Activated CD8-positive, alpha-beta memory T cell treated with anti-CD3 and anti-CD28 coated beads for 1 hour (primary cell): ENCODE measurements around the gene PCDH8.

Experiments used
- DNase-seq, 2 donors: peaks; one replicate each; pipeline ENCODE4 v3.0.0-alpha.2; 2020; ENCODE audit warnings: low read depth in 1 of 2; ENCODE audit errors: extremely low read depth in 1 of 2

The PCDH8 gene, protein sequence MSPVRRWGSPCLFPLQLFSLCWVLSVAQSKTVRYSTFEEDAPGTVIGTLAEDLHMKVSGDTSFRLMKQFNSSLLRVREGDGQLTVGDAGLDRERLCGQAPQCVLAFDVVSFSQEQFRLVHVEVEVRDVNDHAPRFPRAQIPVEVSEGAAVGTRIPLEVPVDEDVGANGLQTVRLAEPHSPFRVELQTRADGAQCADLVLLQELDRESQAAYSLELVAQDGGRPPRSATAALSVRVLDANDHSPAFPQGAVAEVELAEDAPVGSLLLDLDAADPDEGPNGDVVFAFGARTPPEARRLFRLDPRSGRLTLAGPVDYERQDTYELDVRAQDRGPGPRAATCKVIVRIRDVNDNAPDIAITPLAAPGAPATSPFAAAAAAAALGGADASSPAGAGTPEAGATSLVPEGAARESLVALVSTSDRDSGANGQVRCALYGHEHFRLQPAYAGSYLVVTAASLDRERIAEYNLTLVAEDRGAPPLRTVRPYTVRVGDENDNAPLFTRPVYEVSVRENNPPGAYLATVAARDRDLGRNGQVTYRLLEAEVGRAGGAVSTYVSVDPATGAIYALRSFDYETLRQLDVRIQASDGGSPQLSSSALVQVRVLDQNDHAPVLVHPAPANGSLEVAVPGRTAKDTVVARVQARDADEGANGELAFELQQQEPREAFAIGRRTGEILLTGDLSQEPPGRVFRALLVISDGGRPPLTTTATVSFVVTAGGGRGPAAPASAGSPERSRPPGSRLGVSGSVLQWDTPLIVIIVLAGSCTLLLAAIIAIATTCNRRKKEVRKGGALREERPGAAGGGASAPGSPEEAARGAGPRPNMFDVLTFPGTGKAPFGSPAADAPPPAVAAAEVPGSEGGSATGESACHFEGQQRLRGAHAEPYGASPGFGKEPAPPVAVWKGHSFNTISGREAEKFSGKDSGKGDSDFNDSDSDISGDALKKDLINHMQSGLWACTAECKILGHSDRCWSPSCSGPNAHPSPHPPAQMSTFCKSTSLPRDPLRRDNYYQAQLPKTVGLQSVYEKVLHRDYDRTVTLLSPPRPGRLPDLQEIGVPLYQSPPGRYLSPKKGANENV

GRCh38 chr13:52848455-52849195, at the start of gene PCDH8:
TSS of gene PCDH8 (minus strand) at chr13:52848640. CDS start at chr13:52848436, 204 bp downstream.
- no peak for DNase-seq

GRCh38 chr13:52896827-52897659, 48.6 kb upstream of the PCDH8 start:
- DNase-seq = no peak

DNA sequence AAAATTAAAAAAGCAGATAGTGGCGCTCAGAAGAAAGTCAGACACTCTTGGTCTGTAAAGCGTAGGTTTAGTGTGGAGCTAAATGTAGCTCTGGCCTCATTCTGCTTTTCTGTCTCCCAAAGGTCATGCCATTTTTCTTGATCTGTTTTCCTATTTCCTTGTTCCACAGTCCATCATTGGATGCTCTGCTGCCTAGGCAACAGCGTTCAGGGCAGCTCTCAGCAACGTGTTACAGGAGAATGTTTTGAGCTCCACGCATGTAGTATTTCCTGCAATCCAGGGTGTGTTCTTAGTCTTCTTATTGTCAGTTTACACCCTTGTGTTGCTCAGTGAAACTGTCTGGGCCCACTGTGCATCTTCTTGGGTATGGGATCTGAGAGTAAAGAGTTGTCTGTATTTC, 46.0 kb upstream of the PCDH8 start:
- no peak for DNase-seq

DNA sequence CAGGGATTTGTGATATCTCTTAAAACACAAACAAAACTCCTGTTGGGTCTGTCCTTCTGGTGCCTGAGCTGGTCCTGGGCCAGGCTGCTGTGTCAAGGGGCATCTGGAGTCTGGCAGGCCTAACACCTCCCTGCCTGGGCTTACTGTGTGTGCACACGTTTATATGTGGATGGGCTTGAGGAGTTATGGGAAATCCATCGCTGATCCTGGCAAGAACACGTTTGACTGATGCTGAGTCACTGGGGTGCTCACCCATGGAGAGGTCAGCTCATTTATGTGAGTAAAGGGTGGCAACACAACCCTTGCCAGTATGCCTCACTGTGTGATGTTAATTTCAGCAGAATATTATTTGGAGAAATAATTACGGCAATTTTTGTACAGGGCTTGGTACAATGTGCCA, 44.5 kb upstream of the PCDH8 start:
- DNase-seq = no peak

- DNase-seq = no peak
Measured at GRCh38 chr13:52891706-52892105, 43.3 kb upstream of the PCDH8 start.

DNA sequence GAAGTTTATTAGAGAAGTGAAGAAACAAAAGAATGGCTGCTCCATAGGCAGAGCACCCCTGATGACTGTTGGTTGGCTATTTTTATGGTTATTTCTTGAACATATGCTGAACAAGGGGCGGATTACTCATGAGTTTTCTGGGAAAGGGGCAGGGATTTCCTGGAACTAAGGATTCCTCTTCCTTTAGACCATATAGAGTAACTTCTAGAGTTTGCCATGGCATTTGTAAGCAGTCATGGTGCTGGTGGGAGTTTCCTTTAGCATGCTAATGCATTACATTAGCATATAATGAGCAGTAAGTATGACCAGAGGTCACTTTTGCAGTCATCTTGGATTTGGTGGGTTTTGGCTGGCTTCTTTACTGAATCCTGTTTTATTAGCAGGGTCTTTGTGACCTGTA, 38.7 kb upstream of the PCDH8 start:
- DNase-seq = no peak

DNA sequence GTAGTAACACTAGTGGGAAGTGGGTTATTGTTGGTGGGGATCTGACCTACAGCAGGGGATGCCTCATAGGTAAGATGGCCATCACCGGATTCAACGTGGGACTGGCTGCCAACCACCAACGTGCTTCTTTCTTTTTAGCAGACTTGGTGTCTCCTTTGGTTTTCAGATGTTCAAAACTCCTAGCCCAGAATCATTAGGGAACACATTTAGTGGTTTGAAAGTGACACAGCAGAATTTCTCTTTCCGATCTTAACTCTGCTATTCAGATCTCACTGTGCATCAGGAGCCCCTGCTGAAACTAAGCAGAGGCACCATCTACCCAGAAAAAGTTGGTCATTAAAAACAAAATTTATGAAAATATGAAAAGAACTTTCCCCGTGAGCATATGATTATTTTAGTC, 36.7 kb upstream of the PCDH8 start:
- no peak for DNase-seq

GRCh38 chr13:52884429-52885010, 36.1 kb upstream of the PCDH8 start:
- DNase-seq = no peak

- no peak for DNase-seq
Measured at GRCh38 chr13:52882785-52883184, 34.3 kb upstream of the PCDH8 start.

DNA sequence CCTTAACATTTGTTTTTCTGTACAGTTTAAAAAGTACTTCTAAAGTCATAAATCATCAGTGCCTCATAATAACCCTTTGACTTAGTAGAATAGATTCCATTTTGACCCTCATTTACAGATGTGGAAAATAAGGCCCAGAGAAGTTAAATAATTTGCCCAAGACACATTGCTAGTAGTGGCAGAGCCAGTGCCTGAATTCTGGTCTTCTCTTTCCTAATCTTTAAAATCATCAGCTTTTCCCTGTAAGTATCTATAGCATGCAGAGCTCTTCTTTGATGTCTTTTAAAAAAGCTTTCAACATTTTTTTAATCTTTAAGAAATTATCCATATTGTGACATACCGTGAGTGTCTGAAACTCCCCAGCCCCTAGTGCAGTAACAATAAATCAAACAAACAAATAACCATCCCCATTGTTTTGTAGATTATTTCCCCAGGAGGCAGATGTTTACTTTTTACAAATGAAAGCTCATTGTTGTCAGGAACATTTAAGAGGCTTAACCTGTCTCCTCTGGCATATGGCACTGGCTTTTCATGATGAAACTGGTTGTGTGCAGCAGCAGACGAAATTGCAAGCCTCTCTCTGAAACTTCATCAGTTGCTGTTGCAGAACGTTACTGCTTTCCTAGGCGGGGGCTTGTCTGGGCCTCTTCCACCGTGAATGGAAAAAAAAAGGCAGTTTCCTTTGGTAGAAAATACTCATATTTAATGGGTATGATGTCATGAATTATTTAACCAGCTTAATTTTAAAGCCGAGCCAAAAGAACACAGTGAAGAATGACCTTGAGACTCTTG, 31.7 kb upstream of the PCDH8 start:
- DNase-seq = no peak

GRCh38 chr13:52878831-52879230, 30.4 kb upstream of the PCDH8 start:
- no peak for DNase-seq

- DNase-seq = no peak
Measured at GRCh38 chr13:52870143-52870542, 21.7 kb upstream of the PCDH8 start.

DNA sequence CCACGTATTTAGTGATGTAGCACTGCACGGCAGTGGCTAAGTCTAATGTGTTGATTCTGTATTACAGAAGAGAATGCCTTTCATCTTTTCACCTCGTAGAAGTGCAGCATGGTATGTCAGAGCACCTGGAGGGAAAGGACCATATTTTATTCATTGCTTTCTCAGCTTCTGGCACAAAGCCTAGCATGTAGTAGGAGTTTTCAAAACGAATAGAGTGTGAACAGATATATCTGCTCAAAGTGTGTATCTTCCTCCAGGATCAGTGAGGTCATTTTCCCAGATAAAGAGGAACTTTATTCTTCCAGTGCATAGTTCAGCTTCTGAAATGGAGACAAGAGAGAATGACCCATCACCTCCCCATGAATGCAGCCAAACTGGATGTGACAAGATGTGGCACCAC, 21.2 kb upstream of the PCDH8 start:
- DNase-seq = no peak

GRCh38 chr13:52869050-52869449, 20.6 kb upstream of the PCDH8 start:
- no peak for DNase-seq

DNA sequence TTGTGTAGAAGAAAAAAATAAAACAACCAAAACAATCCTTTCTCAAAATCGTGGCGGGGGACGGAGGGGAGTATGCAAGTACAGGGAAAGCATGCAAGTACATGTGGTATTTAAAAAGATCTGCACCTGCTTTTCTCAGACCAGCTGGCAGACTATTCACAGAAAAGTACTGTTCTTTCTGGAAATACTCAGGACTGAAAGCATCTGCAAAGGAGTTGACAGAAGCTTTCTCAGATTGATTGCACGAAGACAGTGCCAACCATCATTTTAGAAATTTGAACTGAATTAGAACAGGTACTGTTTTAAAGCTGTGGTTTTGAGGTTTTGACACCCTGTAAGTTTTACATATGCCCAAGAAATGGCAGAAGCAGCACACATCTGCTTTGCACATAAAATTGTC, 19.8 kb upstream of the PCDH8 start:
- DNase-seq = no peak

DNA sequence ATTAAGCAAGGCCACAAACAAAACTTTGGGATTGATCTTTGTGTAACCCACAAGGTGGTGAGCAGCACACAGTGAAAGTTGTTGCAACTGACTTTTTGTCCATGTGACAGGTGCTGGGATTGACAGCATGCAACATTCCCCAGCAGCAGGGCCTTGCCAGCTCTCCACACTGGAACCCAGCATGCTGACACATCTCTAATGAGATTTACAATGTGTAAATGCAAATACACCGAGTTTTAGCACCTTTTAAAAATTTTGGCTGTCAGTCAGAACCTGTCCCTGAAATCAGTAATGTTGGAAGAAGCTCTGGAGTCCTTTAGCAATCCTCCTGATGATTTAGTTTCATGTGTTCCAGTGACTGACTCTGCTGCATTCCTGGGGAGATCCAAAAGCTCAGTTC, 16.5 kb upstream of the PCDH8 start:
- no peak for DNase-seq

DNA sequence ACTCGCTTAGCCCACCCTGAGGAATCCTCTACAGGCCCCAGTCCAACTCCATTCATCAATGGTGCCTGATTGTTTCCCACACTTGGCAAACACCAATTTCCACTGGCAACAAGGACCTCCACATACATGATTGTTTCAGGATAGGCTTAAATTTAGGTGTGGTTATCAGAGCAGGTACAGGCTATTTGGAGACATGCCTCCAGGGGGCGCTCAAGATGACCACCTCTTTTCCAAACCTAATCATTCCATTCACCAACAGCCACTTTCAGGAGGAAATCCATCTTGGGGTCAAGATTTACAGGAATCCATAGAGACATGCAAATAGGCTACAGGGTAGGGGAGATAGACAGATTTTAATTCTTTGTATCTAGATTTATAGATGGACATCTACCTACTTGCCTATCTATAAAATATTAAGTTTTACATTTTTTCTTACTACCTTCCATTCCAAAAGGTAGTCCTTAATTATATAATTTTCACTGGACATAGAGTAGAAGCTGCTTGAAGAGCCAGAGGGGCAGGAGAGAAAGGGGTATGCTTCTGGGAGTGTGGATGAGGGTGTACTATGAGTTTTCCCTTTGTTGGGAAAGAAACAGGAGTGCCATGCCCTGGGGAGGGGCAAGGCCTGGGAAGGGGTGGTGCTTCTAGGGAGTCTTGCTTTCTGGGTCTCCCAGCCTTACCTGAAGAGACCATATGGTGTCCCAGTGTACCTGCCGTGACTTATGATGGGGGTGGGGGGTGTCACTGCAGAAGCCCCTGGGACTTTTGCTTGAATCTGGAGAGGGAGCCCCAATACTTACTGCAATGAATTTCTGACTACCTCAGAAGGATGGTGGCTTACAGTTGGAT, 14.1 kb upstream of the PCDH8 start:
- no peak for DNase-seq

- DNase-seq = no peak
Measured at GRCh38 chr13:52852444-52852843, 4.0 kb upstream of the PCDH8 start.
